Measurements from ENCODE around the gene ADCY10.

ADCY10 gene

GRCh38 chr1:167795810-167796740 lies 117.9 kb downstream of the ADCY10 start:
- Histone ChIP-seq H3K27ac (replicated peaks) (no peak overlapping the region), H3K27me3 (ENCODE audit: insufficient read depth, poor library complexity, severe bottlenecking) (no peaks in the 10 kb centered on the region), H3K4me3 (replicated peaks; ENCODE audit: insufficient read depth, low read length) (no peak overlapping the region)
- DNase-seq (ENCODE audit: low read depth in 1 of 2, low spot score in 1 of 2) = no peak
- TF ChIP-seq POLR2AphosphoS5 (IDR thresholded peaks at IDR 0.05; ENCODE audit: low read depth) (no peak), REST (IDR thresholded peaks at IDR 0.05; ENCODE audit: insufficient replicate concordance, low read depth) (no peak), CTCF (IDR thresholded peaks at IDR 0.05; ENCODE audit: insufficient read depth, low read length) (no peak), GABPA (IDR thresholded peaks at IDR 0.05; ENCODE audit: low read depth) (no peak), SPI1 (IDR thresholded peaks at IDR 0.05; ENCODE audit: borderline replicate concordance, low read depth) (no peak)

- Histone ChIP-seq H3K4me3 (replicated peaks; ENCODE audit: insufficient read depth, low read length) (no peak overlapping the region), H3K27ac (replicated peaks) (no peak overlapping the region), H3K27me3 (ENCODE audit: insufficient read depth, poor library complexity, severe bottlenecking) (no peaks in the 10 kb centered on the region)
- TF ChIP-seq REST (IDR thresholded peaks at IDR 0.05; ENCODE audit: insufficient replicate concordance, low read depth) (no peak), GABPA (IDR thresholded peaks at IDR 0.05; ENCODE audit: low read depth) (no peak), POLR2AphosphoS5 (IDR thresholded peaks at IDR 0.05; ENCODE audit: low read depth) (no peak), SPI1 (IDR thresholded peaks at IDR 0.05; ENCODE audit: borderline replicate concordance, low read depth) (no peak), CTCF (IDR thresholded peaks at IDR 0.05; ENCODE audit: insufficient read depth, low read length) (no peak)
- no peak for DNase-seq (ENCODE audit: low read depth in 1 of 2, low spot score in 1 of 2)
Measured at GRCh38 chr1:167794043-167794442, 119.9 kb downstream of the ADCY10 start.

GRCh38 chr1:167792188-167792565 lies 121.8 kb downstream of the ADCY10 start:
- H3K27ac ChIP-seq (replicated peaks) = peak overlapping the region; percentile 57; the same call in 1 of the 2 replicates
- TF ChIP-seq POLR2AphosphoS5 (IDR thresholded peaks at IDR 0.05; ENCODE audit: low read depth) = no peak
- no peak for TF ChIP-seq GABPA (IDR thresholded peaks at IDR 0.05; ENCODE audit: low read depth)
- TF ChIP-seq CTCF (IDR thresholded peaks at IDR 0.05; ENCODE audit: insufficient read depth, low read length) = no peak
- no peak for TF ChIP-seq SPI1 (IDR thresholded peaks at IDR 0.05; ENCODE audit: borderline replicate concordance, low read depth)
- TF ChIP-seq REST (IDR thresholded peaks at IDR 0.05; ENCODE audit: insufficient replicate concordance, low read depth) = no peak
- DNase-seq (ENCODE audit: low read depth in 1 of 2, low spot score in 1 of 2) = peak in 1 of 2 experiments; percentile 25
- H3K4me3 ChIP-seq (replicated peaks; ENCODE audit: insufficient read depth, low read length) = no peak overlapping the region
- no peaks in the 10 kb centered on the region for H3K27me3 ChIP-seq (ENCODE audit: insufficient read depth, poor library complexity, severe bottlenecking)

Data from HL-60 (cell line).